GM21723 (cell line): ENCODE data around the gene C2orf92.

Source experiments
- ATAC-seq: cut with Tn5 transposase; IDR thresholded peaks from one replicate; pipeline ENCODE4 v1.9.1; 2021; ENCODE audit warnings: mild to moderate bottlenecking, moderate library complexity; ENCODE audit not compliant: unreplicated experiment

Gene C2orf92

DNA sequence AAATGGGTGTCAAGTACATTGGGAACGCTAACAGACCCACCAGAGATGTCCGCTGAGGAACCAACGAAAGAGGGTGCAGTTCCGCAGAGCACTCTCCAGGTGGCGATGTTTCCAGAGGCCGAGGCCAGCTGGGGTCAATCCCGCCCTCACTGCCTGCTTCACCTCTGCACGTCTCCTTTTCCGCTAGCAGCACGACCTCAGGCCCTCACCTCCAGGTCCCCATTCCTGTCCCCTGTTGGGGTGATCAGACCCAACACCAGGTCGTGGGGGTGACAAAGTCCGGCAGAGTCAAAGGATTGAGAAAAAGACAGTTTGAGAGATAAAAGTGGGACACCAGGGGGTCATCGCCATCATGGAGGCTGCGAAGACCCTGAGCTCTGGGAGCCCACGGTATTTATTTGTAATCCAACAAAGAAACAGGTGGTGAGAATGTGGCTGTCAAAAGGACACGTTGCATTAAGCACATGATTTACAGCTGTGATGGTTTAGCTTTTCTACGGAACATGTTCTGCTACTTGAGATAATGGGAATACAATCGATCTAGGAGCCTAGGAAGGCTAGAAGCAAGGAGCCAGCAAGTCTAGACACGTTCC lies 71.2 kb downstream of the C2orf92 start:
- peak; percentile 61 for ATAC-seq

DNA sequence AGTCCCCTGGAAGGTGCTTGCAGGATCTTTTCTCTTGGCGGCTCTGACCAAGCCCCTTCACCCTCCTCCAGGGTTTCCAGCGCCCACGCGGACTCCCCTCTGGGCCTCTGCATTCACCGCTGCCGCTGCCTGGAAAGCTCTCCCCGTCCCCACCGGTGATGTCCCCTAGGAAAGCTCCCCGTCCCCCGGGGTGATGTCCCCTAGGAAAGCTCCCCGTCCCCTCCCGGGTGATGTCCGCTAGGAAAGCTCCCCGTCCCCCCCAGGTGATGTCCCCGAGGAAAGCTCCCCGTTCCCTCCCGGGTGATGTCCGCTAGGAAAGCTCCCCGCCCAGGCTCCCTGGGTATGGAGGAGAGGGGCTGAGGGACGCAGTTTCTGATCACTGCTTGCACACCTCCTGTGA lies 71.7 kb downstream of the C2orf92 start:
- no peak for ATAC-seq

- no peak for ATAC-seq
Observed at GRCh38 chr2:97741686-97742085, 72.2 kb downstream of the C2orf92 start.

DNA sequence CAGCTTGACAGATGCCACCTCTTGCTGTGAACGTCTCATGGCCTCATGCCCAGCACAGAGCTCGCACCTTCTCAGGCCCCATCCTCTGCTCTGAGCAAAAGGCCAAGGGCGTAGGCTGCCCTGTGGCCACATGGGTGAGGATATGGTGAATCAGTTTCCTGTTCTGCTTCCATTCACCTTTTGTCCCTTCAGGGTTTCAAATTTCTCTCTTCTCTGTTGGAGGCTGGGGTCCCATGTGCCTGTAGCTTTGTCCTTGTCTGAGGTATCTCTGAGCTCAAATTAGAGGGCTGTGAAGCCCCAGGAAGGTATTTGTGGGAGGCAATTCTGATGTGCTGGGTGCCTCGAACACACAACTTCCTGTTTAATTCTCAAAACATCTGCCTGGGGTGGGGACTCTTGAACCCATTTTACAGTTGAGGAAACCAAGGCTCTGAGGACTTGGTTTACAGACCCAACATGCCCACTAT lies 72.9 kb downstream of the C2orf92 start:
- no peak for ATAC-seq

- ATAC-seq: no peak
Observed at GRCh38 chr2:97743913-97744312, 74.4 kb downstream of the C2orf92 start.

DNA sequence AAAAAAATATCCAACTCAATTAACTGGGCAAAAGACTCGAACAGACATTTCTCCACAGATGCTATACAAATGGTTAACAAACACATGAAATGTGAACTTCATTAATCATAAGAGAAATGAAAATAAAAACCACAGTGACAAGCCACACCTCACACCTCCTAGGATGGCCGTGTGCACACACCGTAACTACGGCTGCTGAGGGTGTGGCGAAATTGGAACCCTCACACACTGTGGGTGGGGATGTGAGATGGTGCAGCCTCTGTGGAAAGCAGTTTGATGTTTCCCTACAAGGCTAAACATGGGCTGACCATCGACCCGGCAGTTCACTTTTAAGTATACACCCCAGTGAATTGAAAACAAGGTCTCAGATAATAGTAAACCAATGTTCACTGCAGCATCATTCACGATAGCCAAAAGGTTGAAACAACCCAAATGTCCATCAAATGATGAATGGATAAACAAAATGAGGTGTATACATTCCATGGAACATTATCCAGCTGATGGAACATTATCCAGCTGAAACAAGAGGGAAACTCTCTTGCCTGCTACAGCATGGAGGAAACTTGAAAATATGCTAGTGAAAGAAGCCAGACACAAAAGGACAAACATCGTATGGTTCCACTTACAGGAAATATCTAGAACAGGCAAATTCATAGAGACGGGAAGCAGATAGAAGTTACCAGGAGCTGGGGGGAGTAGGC lies 76.1 kb downstream of the C2orf92 start:
- no peak for ATAC-seq

- ATAC-seq: no peak
Observed at GRCh38 chr2:97747285-97747684, 77.8 kb downstream of the C2orf92 start.

- no peak for ATAC-seq
Observed at GRCh38 chr2:97747716-97748115, 78.2 kb downstream of the C2orf92 start.

DNA sequence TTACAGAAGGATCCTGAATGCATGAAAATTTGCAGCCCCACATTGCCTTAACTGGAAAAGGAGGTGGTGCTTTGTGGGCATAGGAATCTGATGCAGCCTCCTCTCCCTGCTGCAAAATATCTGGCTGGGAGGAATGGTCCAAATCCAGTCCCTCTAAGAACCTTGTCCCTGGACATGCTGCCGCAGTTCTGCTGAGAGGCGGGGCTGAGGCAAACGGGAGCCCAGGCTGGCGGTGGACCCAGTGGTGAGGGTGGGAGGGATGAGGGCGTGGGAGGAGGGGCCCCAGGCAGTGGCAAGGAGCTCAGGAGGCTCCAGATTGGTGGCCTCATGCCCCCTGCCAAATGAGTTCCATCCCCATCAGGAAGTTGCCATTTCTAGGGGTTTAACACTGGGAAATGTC lies 80.1 kb downstream of the C2orf92 start:
- no peak for ATAC-seq

DNA sequence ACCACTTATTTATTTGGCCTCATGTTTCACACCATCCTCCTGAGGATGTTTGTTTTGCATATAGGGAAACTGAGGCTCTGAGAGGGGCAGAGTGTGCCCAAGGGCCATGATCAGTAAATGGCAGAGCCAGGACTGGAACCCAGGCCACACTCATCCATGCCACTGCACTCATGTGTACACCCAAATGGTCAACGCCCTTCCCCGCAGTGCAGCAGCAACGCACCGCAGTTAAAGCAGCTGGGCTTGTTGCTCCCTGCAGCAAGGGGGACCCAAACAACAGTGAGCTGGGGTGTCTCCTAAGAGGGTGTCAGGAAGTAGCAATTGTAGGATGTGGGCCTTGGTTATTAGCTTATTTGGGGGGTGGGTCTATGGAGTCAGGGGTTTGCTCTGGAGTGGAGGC lies 80.5 kb downstream of the C2orf92 start:
- no peak for ATAC-seq

DNA sequence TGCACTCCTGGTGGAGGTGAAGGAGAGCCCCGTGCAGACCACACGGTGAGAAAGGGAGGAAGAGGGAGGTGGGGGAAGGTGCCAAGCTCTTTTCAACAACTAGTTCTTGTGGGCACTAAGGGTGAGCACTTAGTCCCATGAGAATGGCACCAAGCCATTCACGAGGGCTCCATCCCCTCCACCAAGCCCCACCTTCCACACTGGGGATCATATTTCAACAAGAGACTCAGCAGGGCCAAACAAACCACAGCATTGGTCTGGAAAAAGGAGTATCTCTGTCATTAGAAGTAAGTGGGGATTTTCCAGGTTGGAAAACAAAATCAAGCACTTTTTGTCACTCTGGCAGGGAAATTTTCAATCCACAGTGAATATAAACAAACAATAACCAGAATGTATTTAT lies 82.2 kb downstream of the C2orf92 start:
- ATAC-seq: no peak
